ENCODE results near the gene CGREF1.

- TF ChIP-seq CTCF (IDR thresholded peaks at IDR 0.05) (no peak), POLR2A (IDR thresholded peaks at IDR 0.05) (no peak)
These were observed 30.3 kb downstream of the CGREF1 start for GRCh38 chr2:27088634-27089033.

All from heart left ventricle (tissue), 13 donors.